Endodermal cell (in vitro differentiated cells): ENCODE measurements around the gene DSCAML1. TPM values are rescaled to one million over a fixed set of nuclear protein-coding genes. Genes with fewer than 3 reads are reported as not detected.

Experiments used
- DNase-seq: peaks from one replicate; pipeline ENCODE4 v3.0.0-alpha.2; 2017
- H3K27ac ChIP-seq: 2 replicates; pipeline ENCODE4 v1.5.1; 2013; ENCODE audit warnings: mild to moderate bottlenecking, low read depth, low read length, moderate library complexity
- H3K27me3 ChIP-seq: 2 replicates; pipeline ENCODE4 v1.6.1; 2013; ENCODE audit warnings: mild to moderate bottlenecking, low read length, moderate library complexity; ENCODE audit not compliant: insufficient read depth, control insufficient read depth, poor library complexity, severe bottlenecking
- H3K36me3 ChIP-seq: 2 replicates; pipeline ENCODE4 v1.7.0; 2013; ENCODE audit warnings: mild to moderate bottlenecking, low read length, moderate library complexity; ENCODE audit not compliant: control insufficient read depth, insufficient read depth
- H3K4me1 ChIP-seq: one replicate; pipeline ENCODE4 v1.7.0; 2013; ENCODE audit warnings: low read length; ENCODE audit not compliant: control insufficient read depth, insufficient read depth
- H3K4me3 ChIP-seq: 2 replicates; pipeline ENCODE4 v1.5.1; 2013; ENCODE audit warnings: mild to moderate bottlenecking, low read length, moderate library complexity
- H3K9ac ChIP-seq: 2 replicates; pipeline ENCODE4 v1.6.1; 2013; ENCODE audit warnings: mild to moderate bottlenecking, low read length, moderate library complexity; ENCODE audit not compliant: poor library complexity, severe bottlenecking; ENCODE audit errors: extremely low read depth
- H3K9me3 ChIP-seq: 2 replicates; pipeline ENCODE4 v1.6.1; 2013; ENCODE audit warnings: mild to moderate bottlenecking, low read length, moderate library complexity; ENCODE audit not compliant: control insufficient read depth
- H3K27ac Mint-ChIP-seq: 2 replicates; pipeline ENCODE4 v1.8.0; 2020; ENCODE audit warnings: mixed read lengths
- H3K27me3 Mint-ChIP-seq: 2 replicates; pipeline ENCODE4 v1.8.0; 2021; ENCODE audit warnings: mild to moderate bottlenecking, mixed read lengths; ENCODE audit not compliant: insufficient read depth
- H3K36me3 Mint-ChIP-seq: 2 replicates; pipeline ENCODE4 v1.8.0; 2020; ENCODE audit warnings: low read depth, mixed read lengths
- H3K4me1 Mint-ChIP-seq: 2 replicates; pipeline ENCODE4 v1.8.0; 2020; ENCODE audit warnings: mixed read lengths
- H3K4me3 Mint-ChIP-seq: 2 replicates; pipeline ENCODE4 v1.8.0; 2020; ENCODE audit warnings: mild to moderate bottlenecking, moderate library complexity, mixed read lengths
- H3K9me3 Mint-ChIP-seq: 2 replicates; pipeline ENCODE4 v1.8.0; 2020; ENCODE audit warnings: mild to moderate bottlenecking, mixed read lengths
- WGBS, 2 experiments: methylation state at CpG; one replicate each; pipeline versions ENCODE4 v1.1.5 to v1.1.7; 2013; ENCODE audit warnings: missing lambda C conversion rate in 2 of 2, mixed read lengths in 1 of 2; ENCODE audit not compliant: insufficient coverage in 1 of 2, insufficient read length in 1 of 2; 5-methylcytosine and 5-hydroxymethylcytosine counted together
- total RNA-seq, 2 donors: library from RNA; stranded (reverse); fragmentation: NEBNext Ultra II Directional in 1 of 2; extraction: Animal tissue kit (Norgen Biotek cat#: 25700) in 1 of 2; gene quantifications; 2 replicates in 1 of 2; 3 replicates in 1 of 2; pipeline ENCODE4 v1.2.1, GENCODE V29; 2021
- TF ChIP-seq, protein P1 (sequence below): fragments of 200-600 bp; sonication (generic); conservative IDR thresholded peaks from 2 replicates; pipeline ENCODE4 v1.5.0; 2021; ENCODE audit warnings: antibody characterized with exemption, mild to moderate bottlenecking

Gene DSCAML1
- total RNA-seq, 2 donors from 2014 or later, result 5.6 to 10.9 TPM

DNA sequence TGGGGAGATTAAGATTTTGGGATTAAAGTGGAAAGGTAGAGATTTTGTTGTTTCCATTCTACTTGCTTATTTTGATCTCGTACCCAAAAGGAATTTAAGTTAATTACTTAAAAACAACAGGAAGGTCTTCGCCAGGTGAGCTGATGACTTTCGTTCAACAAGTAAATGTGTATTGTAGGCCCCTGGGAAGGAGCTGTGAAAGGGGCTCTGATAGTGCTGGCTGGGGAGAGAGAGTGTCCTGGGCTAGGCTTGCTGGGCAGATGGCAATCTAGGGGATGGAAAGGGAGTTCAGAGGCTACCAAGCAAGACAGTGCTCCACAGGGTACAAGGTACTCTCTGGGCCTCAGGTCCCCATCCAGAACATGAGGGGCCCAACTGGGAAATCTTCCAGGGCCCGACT lies 279.9 kb downstream of the DSCAML1 start:
- Mint-ChIP-seq H3K9me3 (no peaks in the 10 kb centered on the region), H3K4me1 (peaks cover 43% of the 10 kb centered on the region), H3K36me3 (peaks cover 6% of the 10 kb centered on the region), H3K27me3 (peaks cover 13% of the 10 kb centered on the region), H3K4me3 (no peak overlapping the region), H3K27ac (no peak overlapping the region)
- no peak overlapping the region for H3K9ac ChIP-seq
- no peaks in the 10 kb centered on the region for H3K4me1 ChIP-seq
- H3K27me3 ChIP-seq, result no peaks in the 10 kb centered on the region
- TF ChIP-seq, protein P1, sequence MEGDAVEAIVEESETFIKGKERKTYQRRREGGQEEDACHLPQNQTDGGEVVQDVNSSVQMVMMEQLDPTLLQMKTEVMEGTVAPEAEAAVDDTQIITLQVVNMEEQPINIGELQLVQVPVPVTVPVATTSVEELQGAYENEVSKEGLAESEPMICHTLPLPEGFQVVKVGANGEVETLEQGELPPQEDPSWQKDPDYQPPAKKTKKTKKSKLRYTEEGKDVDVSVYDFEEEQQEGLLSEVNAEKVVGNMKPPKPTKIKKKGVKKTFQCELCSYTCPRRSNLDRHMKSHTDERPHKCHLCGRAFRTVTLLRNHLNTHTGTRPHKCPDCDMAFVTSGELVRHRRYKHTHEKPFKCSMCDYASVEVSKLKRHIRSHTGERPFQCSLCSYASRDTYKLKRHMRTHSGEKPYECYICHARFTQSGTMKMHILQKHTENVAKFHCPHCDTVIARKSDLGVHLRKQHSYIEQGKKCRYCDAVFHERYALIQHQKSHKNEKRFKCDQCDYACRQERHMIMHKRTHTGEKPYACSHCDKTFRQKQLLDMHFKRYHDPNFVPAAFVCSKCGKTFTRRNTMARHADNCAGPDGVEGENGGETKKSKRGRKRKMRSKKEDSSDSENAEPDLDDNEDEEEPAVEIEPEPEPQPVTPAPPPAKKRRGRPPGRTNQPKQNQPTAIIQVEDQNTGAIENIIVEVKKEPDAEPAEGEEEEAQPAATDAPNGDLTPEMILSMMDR, result no peak
- WGBS, 2 experiments, result 60 to 70% methylated on average over 2 to 4 of the region's 4 CpGs
- peak; percentile 68 for DNase-seq
- H3K36me3 ChIP-seq, result no peaks in the 10 kb centered on the region
- no peak overlapping the region for H3K4me3 ChIP-seq
- no peaks in the 10 kb centered on the region for H3K9me3 ChIP-seq
- no peak overlapping the region for H3K27ac ChIP-seq

DNA sequence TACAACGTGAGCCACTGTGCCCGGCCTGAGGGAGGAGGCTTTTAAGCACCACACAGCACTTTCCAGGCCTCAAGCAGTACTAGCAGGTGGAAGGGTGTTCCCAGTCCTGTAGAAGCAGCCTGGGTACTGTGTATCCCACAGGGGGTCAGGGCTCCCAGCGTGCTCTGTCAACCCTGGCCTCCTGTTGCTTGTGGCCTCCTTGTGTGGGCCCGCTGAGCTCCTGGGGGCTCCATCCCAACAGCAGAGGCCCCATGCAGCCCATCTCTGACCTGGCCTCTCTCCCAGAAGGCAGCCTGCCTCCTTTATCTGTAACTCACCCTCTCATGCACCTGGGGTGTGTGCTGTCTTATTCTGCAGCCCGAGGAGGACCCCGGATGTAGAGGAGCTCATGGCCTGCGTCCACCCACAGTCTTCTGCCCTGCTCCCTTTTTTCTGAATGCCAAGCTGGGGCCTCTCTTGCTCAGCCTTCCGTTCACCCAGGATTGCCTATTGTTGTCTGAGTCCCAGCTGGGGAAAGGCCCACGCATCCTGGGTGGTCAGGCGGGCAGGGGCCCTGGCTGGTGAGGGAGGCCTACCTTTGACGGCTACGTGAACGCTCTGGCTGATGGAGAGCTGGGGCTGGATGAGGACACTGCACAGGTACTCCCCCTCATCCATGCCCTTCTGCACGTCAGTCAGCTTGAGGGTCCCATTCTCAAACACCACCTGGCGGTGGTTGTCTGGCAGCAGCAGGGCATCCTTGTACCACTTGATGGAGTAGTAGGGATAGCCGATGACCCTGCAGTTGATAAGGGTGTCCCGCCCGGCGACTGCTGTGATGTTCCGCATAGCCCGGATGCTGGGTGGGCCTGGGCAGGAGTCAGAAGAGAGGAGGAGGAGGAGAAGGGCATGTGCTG lies 280.9 kb downstream of the DSCAML1 start:
- WGBS, 2 experiments, result 89 to 99% methylated on average over 11 to 21 of the region's 21 CpGs
- peaks cover 13% of the 10 kb centered on the region for H3K27me3 Mint-ChIP-seq

DNA sequence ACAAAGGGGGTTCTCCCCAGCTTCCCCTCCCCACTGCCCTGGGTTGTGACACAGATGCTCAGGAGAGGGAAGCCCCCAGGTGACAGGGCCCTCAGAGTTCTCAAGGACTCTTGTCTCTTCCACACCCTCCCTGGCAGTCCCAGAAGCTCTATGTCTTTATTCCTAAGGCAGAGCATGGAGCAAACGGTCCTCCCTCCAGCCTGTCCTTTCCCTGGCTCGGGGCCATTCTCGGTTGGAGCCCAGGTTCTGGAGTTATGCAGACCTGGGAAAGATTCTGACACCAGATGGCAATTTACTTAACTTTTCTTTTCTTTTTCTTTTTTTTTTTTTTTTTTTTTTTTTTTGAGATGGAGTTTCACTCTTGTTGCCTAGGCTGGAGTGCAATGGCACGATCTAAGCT lies 282.8 kb downstream of the DSCAML1 start:
- Mint-ChIP-seq H3K4me1 (peaks cover 44% of the 10 kb centered on the region), H3K36me3 (peaks cover 6% of the 10 kb centered on the region), H3K27me3 (peaks cover 13% of the 10 kb centered on the region), H3K27ac (no peak overlapping the region), H3K4me3 (no peak overlapping the region), H3K9me3 (no peaks in the 10 kb centered on the region)
- Histone ChIP-seq H3K4me1 (peaks cover 5% of the 10 kb centered on the region), H3K36me3 (no peaks in the 10 kb centered on the region), H3K4me3 (no peak overlapping the region), H3K27me3 (no peaks in the 10 kb centered on the region), H3K27ac (no peak overlapping the region), H3K9me3 (no peaks in the 10 kb centered on the region), H3K9ac (no peak overlapping the region)
- no peak for DNase-seq
- 93 to 95% methylated on average over 2 to 4 of the region's 4 CpGs for WGBS, 2 experiments
- TF ChIP-seq, protein P1, result no peak

More for the DNA sequence above, 280.9 kb downstream of the DSCAML1 start:
- no peaks in the 10 kb centered on the region for H3K9me3 ChIP-seq
- no peak overlapping the region for H3K4me3 Mint-ChIP-seq
- H3K4me3 ChIP-seq, result no peak overlapping the region
- H3K36me3 ChIP-seq, result no peaks in the 10 kb centered on the region
- TF ChIP-seq, protein P1, result peak; percentile 52
- no peak overlapping the region for H3K27ac Mint-ChIP-seq
- no peak overlapping the region for H3K27ac ChIP-seq
- H3K9me3 Mint-ChIP-seq, result no peaks in the 10 kb centered on the region
- no peak overlapping the region for H3K9ac ChIP-seq
- peaks cover 6% of the 10 kb centered on the region for H3K36me3 Mint-ChIP-seq
- H3K27me3 ChIP-seq, result no peaks in the 10 kb centered on the region
- H3K4me1 Mint-ChIP-seq, result peaks cover 52% of the 10 kb centered on the region
- peaks cover 5% of the 10 kb centered on the region for H3K4me1 ChIP-seq
- DNase-seq, result no peak
